Cerebellar nuclear complex (tissue), 1 donor: Measurements from ENCODE around the gene LSM6.

ENCODE experiments used
- DNase-seq, 2 experiments: peaks; one replicate each; lab custom pipeline; 2025; lab: John Stamatoyannopoulos, UW

LSM6 gene

GRCh38 chr4:146186041-146186440 is 10.5 kb downstream of the LSM6 start:
- DNase-seq = no peak

GRCh38 chr4:146186596-146186995 is 11.1 kb downstream of the LSM6 start:
- DNase-seq = no peak

DNA sequence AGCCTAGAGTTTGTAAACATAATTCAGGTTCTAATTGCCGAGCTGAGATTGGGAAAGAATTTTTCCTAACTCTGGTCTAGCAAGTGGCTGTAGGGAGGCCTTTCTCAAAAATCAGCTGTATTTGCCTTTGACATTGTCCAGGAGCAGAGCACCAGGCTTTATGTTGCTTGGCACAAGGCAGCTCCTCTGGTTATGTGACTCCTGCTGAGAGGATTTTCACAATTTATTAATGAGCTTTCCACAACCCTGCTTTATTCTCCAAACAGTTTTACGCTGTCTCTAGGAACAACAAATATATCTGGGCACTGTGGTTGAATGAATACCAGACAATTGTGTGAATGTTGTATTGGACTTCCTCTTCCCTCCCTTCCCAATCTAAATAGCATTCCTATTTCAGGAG is 14.9 kb downstream of the LSM6 start:
- DNase-seq = no peak

GRCh38 chr4:146191766-146192458 is 16.4 kb downstream of the LSM6 start:
- no peak for DNase-seq

- DNase-seq = no peak
These were observed 18.1 kb downstream of the LSM6 start for GRCh38 chr4:146193628-146194027.

GRCh38 chr4:146194212-146194611 is 18.7 kb downstream of the LSM6 start:
- no peak for DNase-seq

DNA sequence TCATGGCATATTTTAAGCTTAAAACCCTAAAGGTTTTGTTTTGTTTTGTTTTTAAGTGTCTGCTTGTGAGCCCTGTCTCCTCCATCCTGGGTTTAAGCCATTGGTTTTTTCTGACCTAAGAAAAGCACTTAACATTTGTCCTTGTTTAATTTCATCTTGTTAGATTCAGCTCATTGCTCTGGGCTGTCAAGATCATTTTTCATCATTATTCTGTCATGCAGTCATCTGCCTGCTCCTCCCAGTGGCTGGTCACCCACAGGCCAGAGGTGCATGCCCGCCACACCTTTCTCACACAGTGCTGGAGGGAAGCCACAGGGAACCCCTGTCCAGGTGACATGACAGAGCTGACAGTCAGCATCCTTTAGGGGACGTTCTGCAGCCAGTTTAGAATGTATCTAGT is 27.1 kb downstream of the LSM6 start:
- DNase-seq = no peak

DNA sequence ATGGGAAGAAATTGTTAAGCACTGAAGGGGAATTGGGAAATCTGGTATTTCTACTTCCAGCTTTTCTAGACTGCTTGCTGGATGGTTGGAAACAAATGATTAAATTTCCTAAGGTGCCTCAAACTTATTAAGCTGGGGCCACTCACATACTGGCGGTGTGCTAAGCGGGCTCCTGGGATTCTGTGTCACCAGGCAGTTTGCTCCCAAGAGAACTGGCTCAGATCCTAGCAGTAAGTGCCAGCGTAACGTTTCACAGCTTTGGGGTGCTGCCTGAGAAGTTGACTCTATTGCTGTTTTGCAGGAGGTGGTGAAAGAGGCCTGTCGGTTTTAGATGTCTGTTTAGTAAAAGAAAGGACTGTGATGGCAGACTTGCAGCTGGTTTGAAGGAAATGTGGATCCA is 31.9 kb downstream of the LSM6 start:
- no peak for DNase-seq

GRCh38 chr4:146210890-146211289 is 35.4 kb downstream of the LSM6 start:
- DNase-seq = no peak

DNA sequence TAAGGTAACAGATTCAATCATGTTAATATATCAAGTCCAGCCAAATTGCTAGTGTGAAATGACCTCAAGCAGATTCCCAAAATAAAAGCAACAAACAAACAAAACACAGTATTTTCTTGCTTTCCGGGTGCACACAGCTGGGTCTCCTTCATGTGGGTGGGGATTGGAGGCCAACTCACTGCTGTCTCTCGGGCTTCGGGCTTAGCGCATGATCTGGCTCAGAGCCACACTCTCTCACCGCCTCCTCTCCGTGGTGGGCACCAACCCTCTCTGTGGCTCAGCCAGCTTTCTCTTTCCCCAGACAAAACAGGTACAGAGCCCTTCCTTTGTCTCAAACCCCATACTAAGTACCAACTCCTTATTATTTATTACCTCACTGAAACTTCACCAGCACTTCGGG is 35.9 kb downstream of the LSM6 start:
- no peak for DNase-seq

DNA sequence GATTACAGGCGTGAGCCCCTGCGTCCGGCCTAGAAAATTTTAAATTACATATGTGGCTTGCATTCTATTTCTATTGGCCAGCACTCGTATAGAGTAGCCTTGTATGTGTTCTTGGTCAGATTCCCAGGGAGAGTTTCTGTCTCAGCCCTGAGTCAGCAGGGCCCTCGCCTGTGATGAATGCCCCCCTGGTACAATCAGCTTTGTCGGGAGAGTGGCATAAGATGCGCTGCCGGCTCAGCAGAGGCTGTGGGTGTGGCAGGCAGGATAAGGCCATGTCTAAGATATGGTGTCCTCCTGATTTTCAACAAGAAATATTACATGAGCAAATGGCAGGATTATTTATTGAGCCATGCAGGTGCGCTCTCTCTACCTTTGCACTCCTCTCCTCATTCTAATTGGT is 37.3 kb downstream of the LSM6 start:
- DNase-seq = no peak

DNA sequence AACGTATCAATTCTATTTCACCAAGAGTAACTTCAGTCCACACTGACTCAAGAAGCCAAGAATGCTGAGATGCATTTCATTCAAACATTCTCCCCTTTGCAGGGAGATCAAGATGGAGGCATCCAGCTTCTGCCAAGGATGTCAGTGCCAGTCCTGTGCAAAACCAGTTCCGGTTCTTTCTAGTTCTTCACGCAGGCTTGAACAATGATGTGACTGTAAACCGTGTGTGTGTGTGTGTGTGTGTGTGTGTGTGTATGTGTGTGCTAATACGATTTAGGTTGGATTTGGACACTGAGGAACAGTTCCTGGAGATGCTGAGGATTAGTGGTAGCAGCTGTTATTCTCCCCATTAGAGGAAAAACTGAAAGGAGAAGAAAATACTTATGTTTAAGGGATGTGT is 38.7 kb downstream of the LSM6 start, which contains the start of gene REELD1:
Gene REELD1, plus strand, starts transcription at position 301 of the 400 bp plus-strand sequence. CDS start 2,415 bp downstream, outside the sequence.
- no peak for DNase-seq

DNA sequence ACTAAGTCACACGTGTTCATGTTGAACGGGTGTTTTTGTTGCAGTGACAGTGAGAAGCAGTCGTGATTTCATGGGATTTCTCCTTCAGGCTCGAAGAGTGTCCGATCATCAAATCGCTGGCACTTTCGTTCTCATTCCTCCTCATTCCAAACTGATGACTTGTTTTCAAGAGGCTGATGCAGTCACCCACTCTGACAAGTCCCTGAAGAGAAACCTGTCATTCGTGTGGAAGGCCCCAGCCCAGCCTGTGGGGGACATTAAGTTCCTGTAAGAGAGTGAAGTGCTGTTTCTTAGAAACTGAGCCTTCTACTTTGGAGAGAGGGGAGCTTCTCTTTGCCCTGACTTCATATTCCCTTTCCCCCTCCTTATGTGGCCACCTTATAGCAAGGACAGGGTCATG is 46.8 kb downstream of the LSM6 start:
- DNase-seq = no peak

GRCh38 chr4:146224326-146224966 is 48.9 kb downstream of the LSM6 start:
- no peak for DNase-seq

DNA sequence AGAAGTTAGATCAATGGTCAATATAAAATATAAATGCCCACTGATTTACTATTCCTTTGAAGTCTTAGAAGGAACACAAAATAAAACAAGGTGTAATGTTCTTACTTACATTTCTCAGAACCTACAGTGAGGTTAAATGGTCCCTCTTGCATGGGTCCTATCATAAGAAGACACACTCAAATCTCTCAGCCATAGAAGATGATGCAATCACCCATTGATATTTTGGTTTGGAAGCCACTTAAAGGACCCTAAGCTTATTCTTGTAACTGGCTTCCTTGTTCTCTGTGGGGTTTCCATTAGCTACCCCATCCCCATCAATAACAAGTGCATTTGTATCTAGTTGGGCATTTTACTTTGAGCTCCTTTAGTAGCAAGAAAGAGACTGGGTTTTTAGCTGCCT is 53.9 kb downstream of the LSM6 start:
- DNase-seq = no peak

DNA sequence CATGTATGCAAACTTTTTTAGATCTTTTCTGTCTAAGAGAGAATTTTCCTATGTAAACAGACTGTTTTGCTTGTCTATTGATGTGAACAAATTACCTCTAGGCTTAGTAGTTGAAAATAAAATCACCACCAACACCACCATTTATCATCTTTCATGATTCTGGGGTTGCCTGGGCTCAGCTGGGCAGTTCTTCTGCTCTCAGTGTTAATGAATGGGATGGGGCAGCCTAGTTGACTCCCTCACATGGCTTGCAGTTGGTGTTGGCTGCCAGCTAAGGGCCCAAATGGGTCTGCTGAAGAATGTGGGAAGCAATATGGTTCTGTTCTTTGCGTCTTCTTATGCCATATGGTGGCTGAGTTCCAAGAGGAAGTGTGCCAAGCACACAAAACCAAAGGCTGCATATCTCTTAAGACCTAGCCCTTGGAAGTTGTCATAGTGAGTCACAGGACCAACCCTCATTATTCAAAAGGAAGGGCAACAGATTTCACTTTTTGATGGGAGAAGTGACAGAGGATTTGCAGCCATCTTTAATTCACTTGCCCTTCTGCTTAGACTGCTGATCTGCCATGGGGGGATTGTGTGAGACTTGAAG is 56.7 kb downstream of the LSM6 start:
- no peak for DNase-seq

DNA sequence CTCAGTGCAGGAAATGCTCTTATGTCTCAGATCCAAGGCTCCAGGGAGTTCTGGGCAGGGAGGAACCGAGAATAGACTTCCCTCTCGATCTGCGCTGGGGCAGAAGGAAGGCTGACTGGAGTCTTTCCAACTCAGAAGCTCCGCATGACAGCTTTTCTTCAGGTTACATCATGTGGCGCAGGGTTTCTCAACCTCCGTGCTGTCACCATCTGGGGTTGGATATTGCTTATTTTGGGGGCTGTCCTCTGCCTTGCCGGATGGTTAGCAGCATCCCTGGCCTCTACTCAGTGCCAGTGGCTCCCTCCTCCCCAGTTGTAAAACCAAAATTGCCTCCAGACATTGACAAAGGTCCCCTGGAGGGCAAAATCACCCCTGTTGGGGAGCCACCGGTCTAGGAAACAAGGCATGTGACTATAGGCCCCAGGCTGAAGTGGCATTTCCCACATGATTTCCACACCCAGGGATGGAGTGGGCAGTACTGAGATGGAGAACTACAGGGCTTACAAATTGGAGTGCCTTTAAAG is 60.2 kb downstream of the LSM6 start:
- DNase-seq = no peak

DNA sequence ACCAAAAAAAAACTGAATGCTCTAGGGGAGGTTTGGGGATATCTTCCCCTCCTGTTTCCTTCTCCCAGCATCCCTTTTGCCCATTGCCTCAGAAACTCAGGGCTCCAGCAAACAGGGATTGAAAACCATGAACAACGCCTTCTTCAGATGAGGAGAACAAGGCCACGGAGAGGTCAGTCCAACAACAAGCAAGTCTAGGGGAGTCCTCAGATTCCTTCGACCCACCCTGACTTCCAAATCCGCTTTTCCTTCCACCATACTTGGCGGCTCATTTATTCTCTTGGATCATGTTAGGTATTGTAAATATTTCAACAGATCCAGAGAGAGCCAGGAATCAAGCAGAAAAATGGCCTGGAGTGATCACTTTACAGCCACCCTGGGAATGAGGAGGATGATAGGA is 60.7 kb downstream of the LSM6 start:
- no peak for DNase-seq

GRCh38 chr4:146237092-146237491 is 61.6 kb downstream of the LSM6 start:
- DNase-seq = no peak

- no peak for DNase-seq
These were observed 62.6 kb downstream of the LSM6 start for GRCh38 chr4:146238107-146238506.
